ENCODE data around the gene PPL.

- TF ChIP-seq ZNF660 (tag by site-specific recombination; IDR thresholded peaks at IDR 0.05): no peak
- no peak for TF ChIP-seq HOXD13 (CRISPR knock-in tag; IDR thresholded peaks at IDR 0.05; ENCODE audit: borderline replicate concordance)
- no peak for TF ChIP-seq ZNF354C (tag by site-specific recombination; IDR thresholded peaks at IDR 0.05; ENCODE audit: borderline replicate concordance, low read depth)
Measured at GRCh38 chr16:4979164-4979563, 42.2 kb upstream of the PPL start.

All from HEK293 (cell line).